GM18861 (cell line): Measurements from ENCODE around the gene PDS5B.
"Not testable (repeated sequence)": the region's sequence is repeated elsewhere in the genome, so short reads cannot be mapped to it uniquely, and the experiment has no call there.

Experiments
- ATAC-seq: cut with Tn5 transposase; IDR thresholded peaks from one replicate; pipeline ENCODE4 v1.9.1; 2021; ENCODE audit not compliant: unreplicated experiment

PDS5B gene

DNA sequence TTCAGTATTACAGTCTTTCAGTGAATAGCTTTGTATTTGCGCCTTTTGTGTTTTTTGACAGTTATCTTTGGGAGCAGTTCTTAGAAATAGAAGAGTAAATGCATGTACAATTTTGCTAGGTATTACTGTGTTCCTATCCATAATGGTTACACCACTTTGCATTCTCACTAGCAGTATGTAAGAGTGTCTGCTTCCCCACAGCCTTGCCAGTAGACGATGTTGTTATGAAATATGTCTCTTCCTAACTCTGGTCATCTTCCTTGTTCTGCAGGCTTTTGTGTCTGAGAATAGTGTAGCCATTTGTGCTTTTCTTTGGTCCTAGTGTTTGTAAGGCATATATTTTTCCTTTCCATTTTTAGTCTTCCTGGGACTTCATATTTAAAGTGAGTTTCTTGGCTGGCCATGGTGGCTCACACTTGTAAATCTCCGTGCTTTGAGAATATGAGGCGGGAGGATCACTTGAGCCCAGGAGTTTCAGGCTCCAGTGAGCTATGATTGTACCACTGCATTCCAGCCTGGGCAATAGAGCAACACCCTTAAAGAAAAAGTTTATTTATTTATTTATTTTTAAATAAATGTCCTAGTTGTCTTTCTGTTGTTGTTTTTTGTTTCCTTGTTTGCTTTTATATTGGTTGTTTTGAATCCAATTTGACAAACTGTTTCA is 140.3 kb downstream of the PDS5B start:
- ATAC-seq, result no peak

- ATAC-seq, result no peak
Observed at GRCh38 chr13:32728327-32728726, 142.1 kb downstream of the PDS5B start.

- not testable (repeated sequence) for ATAC-seq
Observed at GRCh38 chr13:32729097-32729496, 142.8 kb downstream of the PDS5B start.

- ATAC-seq, result no peak
Observed at GRCh38 chr13:32731074-32731473, 144.8 kb downstream of the PDS5B start.

DNA sequence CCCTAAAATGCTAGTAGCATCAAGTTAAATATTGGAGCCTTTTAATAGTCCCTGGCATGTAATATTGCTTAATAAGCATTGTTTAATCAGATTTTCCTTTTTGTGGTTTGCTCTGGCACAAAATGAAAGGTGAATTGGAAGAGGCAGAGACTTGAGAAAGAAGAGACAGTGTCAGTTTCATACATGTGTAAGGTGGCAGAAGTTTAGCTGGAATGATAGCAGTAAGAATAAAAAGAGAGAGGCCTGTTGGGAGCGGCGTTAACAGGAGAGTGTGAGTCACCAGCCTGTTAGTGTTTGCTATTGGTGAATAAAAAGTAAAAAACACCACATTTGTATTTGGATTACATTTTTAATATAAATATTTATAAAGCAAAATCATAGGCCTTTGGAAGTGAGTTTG is 145.3 kb downstream of the PDS5B start:
- no peak for ATAC-seq

DNA sequence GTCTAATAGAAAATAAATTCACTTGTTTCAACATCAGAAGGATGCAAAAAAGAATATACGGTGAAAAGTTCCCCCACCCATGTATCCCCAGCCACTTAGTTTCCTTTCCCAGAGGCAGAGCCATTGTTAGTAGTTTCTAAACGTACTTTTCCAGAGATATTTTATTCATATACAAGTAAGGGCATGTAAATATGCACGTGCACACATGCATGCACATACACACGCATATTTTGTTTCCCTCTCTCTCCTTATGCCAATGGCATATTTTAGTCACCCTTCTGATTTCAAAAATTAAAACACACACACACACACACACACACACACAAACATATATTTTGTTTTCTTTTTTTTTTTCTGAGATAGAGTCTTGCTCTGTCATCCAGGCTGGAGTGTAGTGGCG is 147.4 kb downstream of the PDS5B start:
- ATAC-seq, result no peak

DNA sequence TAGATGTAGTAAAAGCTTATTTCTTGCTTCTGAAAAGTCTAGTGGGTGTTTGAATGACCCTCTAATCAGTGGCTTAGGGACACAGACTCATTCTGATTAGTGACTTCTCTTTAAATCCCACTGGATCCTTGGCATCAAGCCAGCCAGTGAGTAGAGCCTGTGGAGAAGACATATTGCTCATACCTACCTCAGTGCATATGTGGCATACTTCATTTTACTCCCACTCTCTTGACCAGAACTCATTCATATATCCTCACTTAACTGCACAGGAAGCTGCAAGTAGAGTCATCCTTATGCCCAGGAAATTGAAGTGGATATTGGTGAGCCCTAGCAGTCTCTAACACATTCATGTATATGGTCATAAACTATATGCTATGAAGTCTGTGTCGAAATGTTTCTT is 148.3 kb downstream of the PDS5B start:
- ATAC-seq, result no peak

- ATAC-seq, result no peak
Observed at GRCh38 chr13:32735859-32736258, 149.6 kb downstream of the PDS5B start.

- no peak for ATAC-seq
Observed at GRCh38 chr13:32736648-32737047, 150.4 kb downstream of the PDS5B start.

DNA sequence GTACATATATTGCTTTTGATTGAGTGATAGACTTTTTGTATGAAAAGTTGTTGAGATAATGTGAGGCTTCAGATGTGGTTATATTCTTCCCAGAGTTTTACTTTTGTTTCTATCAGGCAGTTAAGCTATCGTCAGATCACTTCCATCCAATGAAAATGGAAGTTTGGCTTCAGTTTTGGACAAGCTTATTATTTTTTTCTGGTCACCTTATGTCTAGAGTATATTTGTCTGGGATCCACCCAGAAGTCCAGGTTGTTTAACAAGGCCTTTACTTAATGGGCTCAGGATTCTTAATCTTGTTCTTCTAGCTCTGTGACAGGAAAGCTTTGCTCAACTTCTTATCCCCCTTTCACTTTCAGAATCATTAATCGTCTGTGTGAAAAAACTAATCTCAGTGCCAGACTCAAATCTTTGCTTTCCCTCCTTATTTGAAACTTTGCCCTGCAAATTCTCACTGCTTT is 150.9 kb downstream of the PDS5B start:
- ATAC-seq, result peak; percentile 49

- peak; percentile 81 for ATAC-seq
Observed at GRCh38 chr13:32737679-32738078, 151.4 kb downstream of the PDS5B start.

- ATAC-seq, result no peak
Observed at GRCh38 chr13:32745509-32745908, 159.3 kb downstream of the PDS5B start.

GRCh38 chr13:32746474-32746873 is 160.2 kb downstream of the PDS5B start:
- ATAC-seq, result no peak

GRCh38 chr13:32748305-32748704 is 162.1 kb downstream of the PDS5B start:
- no peak for ATAC-seq

GRCh38 chr13:32751340-32751739 is 165.1 kb downstream of the PDS5B start:
- peak; percentile 68 for ATAC-seq

GRCh38 chr13:32752311-32752710 is 166.1 kb downstream of the PDS5B start:
- ATAC-seq, result no peak

DNA sequence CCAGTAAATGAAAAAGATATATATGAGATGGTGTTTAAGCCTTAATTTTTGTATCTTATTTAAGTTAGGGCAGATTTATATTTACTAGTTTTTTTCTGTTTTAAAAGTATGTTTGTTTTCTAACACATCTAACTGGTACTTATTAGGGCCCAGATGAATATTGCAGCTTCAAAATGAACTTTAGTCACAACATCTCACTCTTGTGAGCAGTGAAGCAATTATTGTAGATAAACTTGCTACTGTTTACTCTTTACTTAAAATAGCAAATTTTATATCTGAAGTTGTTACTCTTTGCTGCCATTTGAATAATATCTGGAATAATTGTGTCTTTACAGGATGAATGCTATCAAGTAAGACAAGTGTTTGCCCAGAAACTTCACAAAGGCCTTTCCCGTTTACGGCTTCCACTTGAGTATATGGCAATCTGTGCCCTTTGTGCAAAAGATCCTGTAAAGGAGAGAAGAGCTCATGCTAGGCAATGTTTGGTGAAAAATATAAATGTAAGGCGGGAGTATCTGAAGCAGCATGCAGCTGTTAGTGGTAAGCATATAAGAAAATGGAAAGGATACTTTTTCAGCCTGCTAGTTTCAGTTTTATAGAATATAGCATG is 166.8 kb downstream of the PDS5B start:
- no peak for ATAC-seq

- ATAC-seq, result no peak
Observed at GRCh38 chr13:32754179-32754578, 167.9 kb downstream of the PDS5B start.

GRCh38 chr13:32759152-32759551 is 172.9 kb downstream of the PDS5B start:
- ATAC-seq, result no peak

- no peak for ATAC-seq
Observed at GRCh38 chr13:32761472-32761871, 175.2 kb downstream of the PDS5B start.

- no peak for ATAC-seq
Observed at GRCh38 chr13:32779119-32779518, 192.9 kb downstream of the PDS5B start.

DNA sequence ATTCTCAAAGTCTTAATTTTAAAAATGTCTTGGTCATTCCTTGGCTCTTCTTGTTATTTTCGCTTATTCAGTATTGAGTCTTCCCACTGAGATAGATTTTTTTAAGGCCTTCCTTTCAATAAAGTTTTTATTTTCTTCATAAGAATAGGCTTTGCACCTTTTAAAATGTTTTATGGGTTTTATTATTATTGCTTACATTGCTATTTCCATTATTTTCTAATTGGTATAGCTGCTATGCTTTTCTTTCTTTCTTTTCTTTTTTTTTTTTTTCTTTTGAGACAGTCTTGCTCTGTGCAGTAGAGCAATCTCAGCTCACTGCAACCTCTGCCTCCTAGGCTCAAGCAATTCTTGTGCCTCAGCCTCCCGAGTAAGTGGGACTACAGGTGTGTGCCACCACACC is 195.7 kb downstream of the PDS5B start:
- ATAC-seq, result no peak

DNA sequence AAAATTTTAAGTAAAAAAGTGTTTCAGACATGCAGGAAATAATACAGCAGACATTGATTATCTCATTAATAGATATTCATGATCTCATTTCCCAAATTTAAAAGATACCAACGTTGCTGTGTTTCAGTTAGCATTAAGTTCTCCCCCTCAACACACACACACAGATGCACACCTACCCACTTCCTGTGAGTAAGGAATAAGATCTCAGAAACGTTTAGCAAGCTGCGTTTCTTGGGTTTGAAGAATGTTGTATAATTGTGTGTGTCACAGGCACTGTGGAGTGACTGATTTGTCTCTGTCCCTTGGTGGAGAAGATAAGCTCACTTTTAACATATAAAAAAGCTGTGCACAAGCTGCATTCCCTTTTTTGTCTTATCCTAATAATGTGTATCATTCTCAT is 196.8 kb downstream of the PDS5B start:
- no peak for ATAC-seq
